GM10248 (cell line): Measurements from ENCODE around the gene CDC42EP5.
"Not testable (repeated sequence)": the region's sequence is repeated elsewhere in the genome, so short reads cannot be mapped to it uniquely, and the experiment has no call there.

Experiments used
- CTCF ChIA-PET: fragments of 300-600 bp; sonication (Branson Sonifier 250); formaldehyde crosslinking; extraction: SDS; loops from one replicate; lab custom pipeline; 2021; ENCODE audit warnings: antibody characterized with exemption; lab: Yijun Ruan, JAX
- POLR2A ChIA-PET: fragments of 350-650 bp; sonication (Branson Sonifier 250); formaldehyde crosslinking; extraction: SDS; loops from one replicate; lab custom pipeline; 2020; ENCODE audit warnings: antibody characterized with exemption; lab: Yijun Ruan, JAX
- DNase-seq: peaks from one replicate; pipeline ENCODE4 v3.0.0; 2012; ENCODE audit errors: extremely low spot score
- CTCF ChIP-seq: IDR thresholded peaks from 2 replicates; pipeline ENCODE4 v1.5.1; 2012; ENCODE audit warnings: mild to moderate bottlenecking, low read depth; ENCODE audit errors: extremely low read depth, missing control alignments, control extremely low read depth

Gene CDC42EP5

DNA sequence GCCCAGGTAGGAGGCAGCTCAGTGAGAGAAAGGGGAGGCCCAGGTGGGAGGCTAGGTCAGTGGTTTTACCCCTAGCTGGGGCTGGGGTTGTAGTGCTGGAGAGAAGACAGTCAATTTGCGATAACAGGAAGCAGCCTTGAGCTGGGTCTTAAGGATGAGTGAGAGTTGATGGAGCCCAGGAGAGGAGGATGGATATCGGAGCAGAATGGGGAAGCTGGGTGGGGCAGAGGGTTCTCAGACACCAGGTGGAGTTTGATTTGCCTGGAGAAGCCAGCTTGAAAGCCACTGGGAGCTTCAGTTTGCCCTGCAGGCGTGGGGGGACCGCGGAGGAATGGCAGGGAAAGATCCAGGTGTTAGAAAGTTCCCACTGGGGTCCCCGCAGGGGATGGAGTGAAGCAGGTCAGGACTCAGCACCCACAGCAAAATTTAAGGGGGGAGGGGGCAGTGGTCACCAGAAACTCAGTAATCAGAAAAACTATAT, 836 bp upstream of the CDC42EP5 start:
- no peak for DNase-seq
- POLR2A ChIA-PET = interaction anchor here (0.7 kb wide), 1 partner anchor 934 kb away, joined by 6 read pairs; the partner anchor contains the start of gene UBE2S
- CTCF ChIA-PET = interaction anchor here (1.1 to 2.0 kb wide), 5 partner anchors 21 to 667 kb away, joined by 3 to 13 read pairs (median 3); no protein-coding TSS in a partner anchor

DNA sequence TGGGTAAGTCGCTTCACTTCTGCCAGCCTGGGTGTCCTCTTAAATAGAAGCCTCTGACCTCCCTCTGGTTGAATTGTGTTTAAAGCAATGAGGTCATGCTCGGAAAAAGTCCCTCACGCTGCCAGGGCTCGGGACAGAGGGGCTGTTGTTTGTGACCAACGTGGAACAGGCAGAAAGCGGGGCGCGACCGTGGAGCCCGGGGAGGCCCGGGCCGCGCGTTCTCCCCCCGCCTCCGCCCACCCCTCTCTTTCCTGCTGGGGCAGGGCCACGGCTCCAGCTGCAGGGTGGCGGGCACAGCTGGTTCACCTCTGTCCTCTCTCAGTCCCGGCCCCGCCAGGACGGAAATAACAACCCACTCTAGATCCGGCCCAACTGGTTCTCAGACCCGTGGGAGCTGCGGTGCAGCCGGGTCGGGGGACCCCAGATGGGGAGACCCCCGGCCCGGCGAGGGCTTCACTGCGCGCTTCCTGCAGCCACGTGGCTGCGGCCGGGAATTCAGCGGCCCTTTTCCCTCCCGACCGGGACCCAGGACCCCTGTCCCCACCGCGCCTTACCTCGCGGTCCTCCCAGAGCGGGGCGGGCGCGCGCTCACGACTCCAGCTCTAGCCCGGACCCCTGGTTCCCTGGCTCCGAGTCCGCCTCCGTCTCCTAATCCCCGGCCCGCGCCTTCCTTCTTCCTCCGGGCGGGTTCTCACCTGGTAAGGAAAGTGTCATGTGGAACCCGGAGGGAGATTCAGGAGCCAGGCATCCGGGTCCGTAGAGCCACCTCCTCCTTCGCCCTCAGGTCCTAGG, 1.9 kb downstream of the CDC42EP5 start:
- no peak for TF ChIP-seq CTCF
- DNase-seq = peak; percentile 52
- ChIA-PET POLR2A (no interaction called here), CTCF (interaction anchor here (1.6 kb wide), 1 partner anchor 10 kb away, joined by 4 read pairs; no protein-coding TSS in a partner anchor)

More for the DNA sequence above, 836 bp upstream of the CDC42EP5 start:
- no peak for TF ChIP-seq CTCF

DNA sequence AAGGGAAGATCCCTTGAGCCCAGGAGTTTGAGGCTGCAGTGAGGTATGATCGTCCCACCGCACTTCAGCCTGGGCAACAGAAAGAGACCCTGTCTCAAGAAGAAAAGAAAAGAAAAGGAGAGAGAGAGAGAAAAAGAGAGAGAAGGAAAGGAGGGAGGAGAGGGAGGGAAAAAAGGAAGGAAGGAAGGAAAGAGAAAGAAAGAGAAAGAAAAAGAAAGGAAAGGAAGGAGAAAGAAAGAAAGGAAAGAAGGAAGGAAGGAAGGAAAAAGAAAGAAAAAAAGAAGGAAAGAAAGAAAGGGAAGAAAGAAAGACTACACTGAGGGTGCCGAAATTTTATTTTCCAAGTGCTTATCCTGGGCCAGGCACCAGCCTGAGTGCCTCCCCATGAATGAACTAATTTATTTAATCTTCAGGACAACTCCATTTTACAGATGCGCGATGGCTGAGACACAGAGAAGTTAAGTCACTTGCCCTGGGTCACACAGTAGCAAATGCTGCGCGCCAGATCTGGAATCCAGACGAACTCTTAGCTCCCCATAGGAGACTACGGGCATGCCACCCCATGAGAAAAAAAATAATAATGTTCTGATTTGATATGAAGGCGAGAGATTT, 2.7 kb downstream of the CDC42EP5 start:
- no peak for TF ChIP-seq CTCF
- ChIA-PET CTCF (interaction anchor here (0.8 to 1.6 kb wide), 4 partner anchors 7 to 205 kb away, joined by 3 to 5 read pairs (median 4); no protein-coding TSS in a partner anchor), POLR2A (no interaction called here)
- no peak for DNase-seq

DNA sequence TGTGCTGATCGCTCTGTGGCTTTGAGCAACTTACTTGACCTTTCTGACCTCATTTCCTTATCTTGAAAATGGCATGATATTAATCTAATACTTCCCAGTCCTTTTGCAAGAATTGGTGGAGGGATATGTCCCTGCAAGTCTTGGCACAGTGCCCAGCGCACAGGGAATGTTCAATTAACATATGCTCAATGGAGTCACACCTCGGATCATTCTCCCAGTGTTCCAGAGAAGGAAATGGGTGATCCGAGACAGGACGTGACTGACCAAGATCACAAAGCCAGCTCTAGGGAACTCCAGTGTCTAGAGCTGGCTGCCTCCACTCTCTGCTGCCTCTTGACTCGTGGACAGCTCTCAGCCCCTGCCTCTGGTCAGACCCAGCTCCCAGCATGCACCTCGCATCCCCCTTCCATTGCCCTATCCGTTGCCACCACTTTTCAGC, 3.6 kb downstream of the CDC42EP5 start:
- ChIA-PET POLR2A (interaction anchor here (1.4 kb wide), 1 partner anchor 938 kb away, joined by 5 read pairs; the partner anchor contains the start of gene UBE2S), CTCF (interaction anchor here (0.8 to 1.4 kb wide), 3 partner anchors 8 to 205 kb away, joined by 3 to 5 read pairs (median 4); no protein-coding TSS in a partner anchor)
- no peak for TF ChIP-seq CTCF
- DNase-seq = no peak

DNA sequence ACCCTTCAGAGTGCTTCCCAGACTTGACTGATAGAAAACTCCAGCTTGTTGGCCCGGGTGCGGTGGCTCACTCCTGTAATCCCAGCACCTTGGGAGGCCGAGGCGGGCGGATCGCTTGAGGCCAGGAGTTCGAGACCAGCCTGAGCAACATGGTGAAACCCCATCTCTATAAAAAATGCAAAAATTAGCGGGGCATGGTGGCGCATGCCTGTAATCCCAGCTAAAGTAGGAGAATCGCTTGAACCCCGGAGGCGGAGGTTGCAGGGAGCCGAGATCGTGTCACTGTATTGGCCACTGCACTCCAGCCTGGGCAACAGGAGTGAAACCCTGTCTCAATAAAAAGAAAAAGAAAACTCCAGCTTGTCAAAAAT, 7.0 kb downstream of the CDC42EP5 start:
- DNase-seq, POLR2A ChIA-PET: not testable (repeated sequence)
- CTCF ChIA-PET = interaction anchor here (1.2 kb wide), 2 partner anchors 12 to 208 kb away, joined by 4 read pairs; no protein-coding TSS in a partner anchor

DNA sequence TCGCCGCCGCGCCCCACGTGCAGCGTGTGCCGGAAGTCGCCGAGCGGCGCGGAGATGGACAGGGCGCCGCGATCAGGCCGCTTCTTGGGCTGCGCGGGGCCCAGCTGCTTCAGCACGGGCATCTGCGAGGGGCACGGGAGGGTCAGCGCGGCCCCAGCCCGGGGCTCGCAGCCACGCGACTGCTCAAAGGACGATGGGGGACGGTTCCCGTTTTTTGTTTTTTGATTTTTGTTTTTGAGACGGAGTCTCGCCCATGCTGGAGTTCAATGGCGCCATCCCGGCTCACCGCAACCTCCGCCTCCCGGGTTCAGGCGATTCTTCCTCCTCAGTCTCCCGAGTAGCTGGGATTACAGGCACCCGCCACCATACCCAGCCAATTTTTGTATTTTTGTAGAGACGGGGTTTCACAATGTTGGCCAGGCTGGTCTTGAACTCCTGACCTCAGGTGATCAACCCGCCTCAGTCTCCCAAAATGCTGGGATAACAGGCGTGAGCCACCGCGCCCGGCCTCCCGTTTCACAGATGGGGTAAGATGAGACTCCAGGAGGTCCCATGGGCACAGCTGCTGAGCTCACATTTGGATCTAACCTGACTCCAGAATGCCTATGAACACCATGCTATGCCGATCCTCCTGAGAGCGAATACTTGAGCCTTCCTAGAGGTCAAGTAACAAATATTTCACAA, 7.5 kb downstream of the CDC42EP5 start:
- DNase-seq = no peak
- ChIA-PET POLR2A (no interaction called here), CTCF (interaction anchor here (1.2 kb wide), 2 partner anchors 12 to 209 kb away, joined by 4 read pairs; no protein-coding TSS in a partner anchor)
- TF ChIP-seq CTCF = no peak
